Fibroblast of mammary gland (primary cell): ENCODE results near the gene ZNF525.
"Not testable (repeated sequence)": the region's sequence is repeated elsewhere in the genome, so short reads cannot be mapped to it uniquely, and the experiment has no call there.

ENCODE experiments used
- DNase-seq: peaks from one replicate; pipeline ENCODE4 v3.0.0-alpha.2; 2010; ENCODE audit warnings: low read depth
- H3K4me3 ChIP-seq: 2 replicates; pipeline ENCODE4 v1.5.1; 2011; ENCODE audit warnings: low read depth, mild to moderate bottlenecking, low read length, moderate library complexity; ENCODE audit not compliant: control insufficient read depth
- TF ChIP-seq, protein P1 (sequence below): conservative IDR thresholded peaks from 2 replicates; pipeline ENCODE4 v1.5.1; 2011; ENCODE audit warnings: low read depth, low read length, inconsistent platforms; ENCODE audit not compliant: control insufficient read depth, insufficient read depth

ZNF525 gene

DNA sequence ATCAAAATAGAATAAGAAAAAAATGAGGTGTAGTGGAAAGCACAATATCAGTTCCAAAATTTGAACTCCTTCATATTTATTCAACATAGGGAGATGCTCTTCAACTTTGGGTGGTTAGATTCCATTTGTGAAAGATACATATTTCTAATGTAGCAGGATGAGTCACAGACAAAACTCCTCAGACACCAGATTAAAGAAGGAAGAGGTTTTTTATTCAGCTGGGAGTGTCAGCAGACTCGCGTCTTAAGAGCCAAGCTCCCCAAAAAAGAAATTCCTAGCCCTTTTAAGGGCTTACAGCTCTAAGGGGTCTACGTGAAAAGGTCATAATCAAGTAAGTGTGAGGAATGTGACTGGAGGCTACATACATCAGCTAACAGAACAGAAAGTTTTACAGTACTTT, 22.7 kb downstream of the ZNF525 start:
- TF ChIP-seq, protein P1, sequence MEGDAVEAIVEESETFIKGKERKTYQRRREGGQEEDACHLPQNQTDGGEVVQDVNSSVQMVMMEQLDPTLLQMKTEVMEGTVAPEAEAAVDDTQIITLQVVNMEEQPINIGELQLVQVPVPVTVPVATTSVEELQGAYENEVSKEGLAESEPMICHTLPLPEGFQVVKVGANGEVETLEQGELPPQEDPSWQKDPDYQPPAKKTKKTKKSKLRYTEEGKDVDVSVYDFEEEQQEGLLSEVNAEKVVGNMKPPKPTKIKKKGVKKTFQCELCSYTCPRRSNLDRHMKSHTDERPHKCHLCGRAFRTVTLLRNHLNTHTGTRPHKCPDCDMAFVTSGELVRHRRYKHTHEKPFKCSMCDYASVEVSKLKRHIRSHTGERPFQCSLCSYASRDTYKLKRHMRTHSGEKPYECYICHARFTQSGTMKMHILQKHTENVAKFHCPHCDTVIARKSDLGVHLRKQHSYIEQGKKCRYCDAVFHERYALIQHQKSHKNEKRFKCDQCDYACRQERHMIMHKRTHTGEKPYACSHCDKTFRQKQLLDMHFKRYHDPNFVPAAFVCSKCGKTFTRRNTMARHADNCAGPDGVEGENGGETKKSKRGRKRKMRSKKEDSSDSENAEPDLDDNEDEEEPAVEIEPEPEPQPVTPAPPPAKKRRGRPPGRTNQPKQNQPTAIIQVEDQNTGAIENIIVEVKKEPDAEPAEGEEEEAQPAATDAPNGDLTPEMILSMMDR, result no peak
- DNase-seq, result no peak

DNA sequence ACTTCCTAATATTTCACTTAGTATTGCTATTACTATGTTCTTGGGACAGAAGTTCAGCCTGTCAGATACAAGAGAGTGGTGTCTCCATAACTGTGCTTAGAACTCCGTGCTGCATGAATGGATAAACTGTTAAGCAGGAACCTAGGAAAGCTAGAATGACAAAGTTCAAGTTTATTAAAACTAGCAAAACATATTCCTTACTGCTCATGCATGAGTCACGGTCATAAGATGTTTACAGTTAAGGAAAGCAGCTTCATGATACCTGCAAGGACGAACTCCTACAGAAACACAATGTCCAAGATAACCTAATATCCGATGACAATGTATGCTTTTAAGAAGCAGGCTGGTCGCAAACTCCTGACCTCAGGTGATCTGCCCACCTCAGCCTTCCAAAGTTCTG, 23.4 kb downstream of the ZNF525 start:
- TF ChIP-seq, protein P1, result no peak
- no peak overlapping the region for H3K4me3 ChIP-seq
- DNase-seq, result no peak

More for the DNA sequence above, 22.7 kb downstream of the ZNF525 start:
- no peak overlapping the region for H3K4me3 ChIP-seq

DNA sequence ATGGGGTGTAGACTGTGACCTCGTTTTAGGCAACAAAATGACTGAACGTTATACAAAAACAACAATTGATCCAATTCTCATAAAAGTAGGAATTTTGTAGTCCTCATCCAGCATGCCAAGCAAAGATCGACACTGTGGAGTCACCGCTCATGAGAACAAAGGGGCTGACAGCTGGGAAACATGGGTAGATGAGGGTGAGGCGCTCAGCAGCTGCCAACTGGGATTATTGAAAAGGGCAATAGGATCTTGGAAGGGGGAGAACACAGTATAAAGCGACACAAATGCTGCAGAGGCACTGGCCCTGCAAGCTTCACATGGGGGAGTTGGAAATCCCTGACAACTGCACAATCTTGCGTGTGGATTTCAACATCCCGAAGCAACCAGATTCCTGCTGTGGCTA, 24.1 kb downstream of the ZNF525 start:
- no peak overlapping the region for H3K4me3 ChIP-seq
- TF ChIP-seq, protein P1, result no peak
- DNase-seq, result no peak

DNA sequence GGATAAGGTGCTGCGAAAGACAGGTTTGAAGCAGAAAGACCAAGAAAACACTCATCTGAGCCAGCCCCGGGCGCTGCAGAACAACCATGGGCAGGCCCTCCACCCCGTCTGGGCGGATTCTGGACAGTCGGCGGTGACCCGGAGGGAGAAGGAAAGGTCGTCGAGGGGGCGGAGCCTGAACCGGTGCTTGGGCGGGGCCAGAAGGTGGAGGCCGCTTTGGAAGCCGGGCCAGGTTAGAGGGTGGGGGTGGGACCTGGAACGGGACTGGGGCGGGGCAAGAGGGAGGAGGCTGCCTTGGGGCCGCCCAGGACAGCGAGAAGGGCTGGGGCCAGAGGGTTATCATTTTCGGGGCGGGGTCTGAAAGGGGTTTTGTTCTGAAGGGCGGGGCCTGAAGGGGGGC, 24.5 kb downstream of the ZNF525 start:
- TF ChIP-seq, protein P1, result no peak
- H3K4me3 ChIP-seq, result no peak overlapping the region
- DNase-seq, result no peak

DNA sequence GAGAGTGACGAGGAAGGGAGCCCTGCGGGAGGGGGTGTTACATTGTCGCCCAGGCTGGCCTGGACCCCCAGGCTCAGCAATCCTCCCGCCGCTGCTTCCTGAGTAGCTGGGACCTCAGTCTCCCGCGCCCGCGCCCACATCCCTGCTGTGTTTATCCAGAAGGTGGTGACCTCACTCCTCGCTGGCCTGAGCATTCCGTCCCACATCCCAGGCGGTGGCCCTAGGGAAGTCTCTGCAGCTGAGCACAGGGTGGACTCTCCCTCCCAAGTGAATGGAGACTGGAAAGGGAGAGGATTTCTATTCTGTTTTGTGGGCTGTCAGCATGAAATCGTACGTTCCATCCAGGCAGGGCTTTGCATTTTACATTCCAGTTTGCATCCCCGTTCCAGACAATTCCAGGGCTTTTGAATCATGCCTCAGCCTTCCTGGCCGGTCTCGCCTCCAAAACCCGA, 29.0 kb downstream of the ZNF525 start:
- peak; percentile 62 for DNase-seq
- TF ChIP-seq, protein P1, result no peak
- H3K4me3 ChIP-seq, result peak overlapping the region; percentile 88

DNA sequence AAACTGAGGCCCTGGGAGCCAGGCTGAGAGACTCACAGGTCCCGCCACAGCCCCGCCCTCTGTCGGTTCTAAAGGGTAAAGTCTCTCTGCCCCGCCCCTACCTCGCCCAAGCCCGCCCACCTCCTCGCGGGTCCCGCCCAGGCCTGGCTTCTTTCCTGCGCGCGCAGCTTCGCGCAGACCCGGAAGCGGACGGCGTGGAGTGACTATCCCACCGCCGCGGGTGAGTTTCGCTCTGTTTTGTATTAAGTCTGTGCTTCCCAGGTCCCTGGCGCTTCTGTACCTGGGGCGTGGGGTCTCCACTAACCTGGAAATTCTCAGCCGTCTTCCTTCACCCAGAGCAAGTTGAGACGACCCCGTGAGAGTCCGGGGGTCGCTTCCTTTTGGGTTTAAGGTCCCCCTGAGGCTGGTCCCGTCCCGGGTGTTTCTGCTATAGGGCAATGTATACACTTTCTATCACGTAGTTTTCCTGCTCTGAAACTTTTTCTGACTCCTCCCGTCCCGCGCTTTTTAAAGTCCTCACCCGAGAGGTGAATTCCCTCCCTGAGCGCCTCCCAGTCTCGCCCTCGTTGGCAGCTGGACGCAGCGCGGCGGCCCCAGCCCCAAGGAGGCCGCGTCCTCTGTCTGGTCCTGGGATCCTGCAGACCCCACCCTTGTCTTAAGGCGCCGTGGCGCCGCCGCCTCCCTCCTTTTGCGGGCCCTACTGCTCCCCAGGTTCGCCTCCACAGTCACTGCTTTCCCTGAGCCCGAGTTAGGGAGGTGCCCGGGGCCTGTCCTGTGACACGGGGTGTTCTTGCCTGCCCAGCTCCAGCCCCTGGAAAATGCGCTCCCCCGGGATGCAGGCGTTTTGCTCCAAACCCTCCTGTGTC, 29.7 kb downstream of the ZNF525 start, which contains the start of gene ZNF765:
Gene ZNF765, plus strand, starts transcription at position 176 of the 866 bp plus-strand sequence. CDS start 2,867 bp downstream, outside the sequence.
- TF ChIP-seq, protein P1, result peak; percentile 32
- H3K4me3 ChIP-seq, result peak within 1 kb of the TSS; percentile 88
- DNase-seq, result peak; percentile 88

DNA sequence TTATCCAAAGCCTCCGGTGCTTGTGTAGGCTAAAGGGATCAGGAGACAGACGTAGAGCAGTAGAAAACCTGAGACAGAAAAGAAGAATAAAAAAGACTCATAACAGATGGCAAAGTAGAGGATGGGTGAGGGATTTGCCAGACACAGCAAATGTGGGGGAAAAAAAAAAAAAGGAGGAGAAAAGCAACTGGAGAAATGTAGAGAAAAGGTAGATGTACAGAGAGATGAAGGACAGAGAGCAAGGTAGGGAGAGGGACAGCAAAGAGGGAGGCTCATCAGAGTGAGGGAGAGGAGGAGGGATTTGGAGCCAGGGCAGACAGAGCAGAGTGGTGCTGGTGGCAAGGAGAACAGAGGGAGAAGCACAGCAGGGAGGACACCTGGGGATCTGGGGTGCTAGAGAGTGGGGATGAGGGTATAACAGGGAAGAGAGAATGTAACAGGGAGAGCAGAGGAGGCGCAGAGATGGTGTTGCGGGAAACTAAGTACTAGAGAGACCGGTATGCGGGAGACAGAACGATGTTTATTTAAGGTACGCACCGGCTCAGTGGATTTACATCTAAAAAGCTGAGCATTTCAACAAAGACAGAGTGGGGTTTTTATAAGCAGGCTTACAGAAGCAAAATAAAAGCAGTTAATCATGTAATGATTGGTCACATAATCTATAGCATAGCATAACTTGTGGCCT, 30.5 kb downstream of the ZNF525 start:
- peak overlapping the region; percentile 88 for H3K4me3 ChIP-seq
- DNase-seq, result not testable (repeated sequence)
